SH-SY5Y (cell line): ENCODE results near the gene RAP1B.

Experiments used
- GATA2 ChIP-seq: IDR thresholded peaks from 2 replicates; pipeline ENCODE4 v1.6.1; 2011; ENCODE audit warnings: mild to moderate bottlenecking, low read depth, low read length
- GATA3 ChIP-seq: IDR thresholded peaks from 2 replicates; pipeline ENCODE4 v1.6.1; 2011; ENCODE audit warnings: low read depth, mild to moderate bottlenecking, low read length, moderate library complexity

- TF ChIP-seq GATA2 (no peak), GATA3 (no peak)
Measured at GRCh38 chr12:68568922-68569569, 41.7 kb upstream of the RAP1B start.
